Osteocyte (in vitro differentiated cells): Measurements from ENCODE around the gene COA1. TPM values are rescaled to one million over a fixed set of nuclear protein-coding genes. Genes with fewer than 3 reads are reported as not detected.
"Not testable (repeated sequence)": the region's sequence is repeated elsewhere in the genome, so short reads cannot be mapped to it uniquely, and the experiment has no call there.

Experiments
- DNase-seq: peaks from one replicate; pipeline ENCODE4 v3.0.0; 2021; ENCODE audit warnings: mixed read lengths; ENCODE audit not compliant: unreplicated experiment; ENCODE audit errors: extremely low spot score
- H3K27ac Mint-ChIP-seq: one replicate; pipeline ENCODE4 v1.8.0; 2021; ENCODE audit warnings: mild to moderate bottlenecking, mixed read lengths; ENCODE audit not compliant: unreplicated experiment
- H3K27me3 Mint-ChIP-seq: one replicate; pipeline ENCODE4 v1.8.0; 2021; ENCODE audit warnings: mixed read lengths; ENCODE audit not compliant: unreplicated experiment
- H3K36me3 Mint-ChIP-seq: one replicate; pipeline ENCODE4 v1.8.0; 2021; ENCODE audit warnings: mixed read lengths; ENCODE audit not compliant: unreplicated experiment
- H3K4me1 Mint-ChIP-seq: one replicate; pipeline ENCODE4 v1.8.0; 2021; ENCODE audit warnings: mixed read lengths; ENCODE audit not compliant: unreplicated experiment
- H3K4me3 Mint-ChIP-seq: one replicate; pipeline ENCODE4 v1.8.0; 2021; ENCODE audit warnings: mild to moderate bottlenecking, moderate library complexity, mixed read lengths; ENCODE audit not compliant: unreplicated experiment
- H3K9me3 Mint-ChIP-seq: one replicate; pipeline ENCODE4 v1.8.0; 2021; ENCODE audit warnings: mixed read lengths; ENCODE audit not compliant: unreplicated experiment
- total RNA-seq: library from RNA; stranded (reverse); gene quantifications from 2 replicates; pipeline ENCODE4 v1.2.1, GENCODE V29; 2021
- TF ChIP-seq, protein P1 (sequence below): fragments of 200-600 bp; sonication (generic); IDR thresholded peaks from 2 replicates; pipeline ENCODE4 v1.5.0; 2021; ENCODE audit warnings: antibody characterized with exemption, mild to moderate bottlenecking, moderate library complexity

Gene COA1
- total RNA-seq, 1 donor from 2014 or later: 45.9 TPM

DNA sequence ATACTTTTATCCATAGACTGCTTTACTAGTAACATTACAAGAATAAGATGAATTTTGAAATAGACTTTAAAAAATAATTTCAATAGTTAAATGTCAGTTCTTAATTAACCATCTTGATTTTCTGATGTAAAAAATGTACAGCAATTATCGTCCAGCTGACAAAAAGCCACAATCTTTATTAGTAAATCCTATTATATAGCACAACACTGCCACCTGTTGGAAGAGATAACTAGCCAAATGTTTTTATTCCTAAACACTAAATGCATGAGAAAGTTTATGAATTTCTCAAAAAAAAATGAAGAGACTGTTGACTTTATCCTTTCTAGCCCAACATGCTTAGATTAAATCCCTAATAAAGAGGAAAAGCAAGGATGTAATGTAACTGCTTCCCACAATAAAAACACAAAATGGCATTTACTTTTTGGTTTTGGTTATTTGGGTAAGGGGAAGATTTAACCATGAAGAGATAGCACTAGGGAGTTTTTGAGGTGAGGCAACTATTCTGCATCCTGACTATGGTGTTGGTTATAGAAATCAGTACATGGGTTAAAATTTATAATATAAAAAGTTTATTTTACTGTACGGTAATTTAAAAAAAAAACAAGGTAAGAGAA is 8.0 kb downstream of the COA1 start:
- H3K36me3 Mint-ChIP-seq: peaks cover 1% of the 10 kb centered on the region
- H3K4me3 Mint-ChIP-seq: no peak overlapping the region
- TF ChIP-seq, protein P1, sequence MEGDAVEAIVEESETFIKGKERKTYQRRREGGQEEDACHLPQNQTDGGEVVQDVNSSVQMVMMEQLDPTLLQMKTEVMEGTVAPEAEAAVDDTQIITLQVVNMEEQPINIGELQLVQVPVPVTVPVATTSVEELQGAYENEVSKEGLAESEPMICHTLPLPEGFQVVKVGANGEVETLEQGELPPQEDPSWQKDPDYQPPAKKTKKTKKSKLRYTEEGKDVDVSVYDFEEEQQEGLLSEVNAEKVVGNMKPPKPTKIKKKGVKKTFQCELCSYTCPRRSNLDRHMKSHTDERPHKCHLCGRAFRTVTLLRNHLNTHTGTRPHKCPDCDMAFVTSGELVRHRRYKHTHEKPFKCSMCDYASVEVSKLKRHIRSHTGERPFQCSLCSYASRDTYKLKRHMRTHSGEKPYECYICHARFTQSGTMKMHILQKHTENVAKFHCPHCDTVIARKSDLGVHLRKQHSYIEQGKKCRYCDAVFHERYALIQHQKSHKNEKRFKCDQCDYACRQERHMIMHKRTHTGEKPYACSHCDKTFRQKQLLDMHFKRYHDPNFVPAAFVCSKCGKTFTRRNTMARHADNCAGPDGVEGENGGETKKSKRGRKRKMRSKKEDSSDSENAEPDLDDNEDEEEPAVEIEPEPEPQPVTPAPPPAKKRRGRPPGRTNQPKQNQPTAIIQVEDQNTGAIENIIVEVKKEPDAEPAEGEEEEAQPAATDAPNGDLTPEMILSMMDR: peak; percentile 75
- DNase-seq: no peak
- no peaks in the 10 kb centered on the region for H3K9me3 Mint-ChIP-seq
- H3K4me1 Mint-ChIP-seq: peaks cover 20% of the 10 kb centered on the region
- no peak overlapping the region for H3K27ac Mint-ChIP-seq
- H3K27me3 Mint-ChIP-seq: no peaks in the 10 kb centered on the region

DNA sequence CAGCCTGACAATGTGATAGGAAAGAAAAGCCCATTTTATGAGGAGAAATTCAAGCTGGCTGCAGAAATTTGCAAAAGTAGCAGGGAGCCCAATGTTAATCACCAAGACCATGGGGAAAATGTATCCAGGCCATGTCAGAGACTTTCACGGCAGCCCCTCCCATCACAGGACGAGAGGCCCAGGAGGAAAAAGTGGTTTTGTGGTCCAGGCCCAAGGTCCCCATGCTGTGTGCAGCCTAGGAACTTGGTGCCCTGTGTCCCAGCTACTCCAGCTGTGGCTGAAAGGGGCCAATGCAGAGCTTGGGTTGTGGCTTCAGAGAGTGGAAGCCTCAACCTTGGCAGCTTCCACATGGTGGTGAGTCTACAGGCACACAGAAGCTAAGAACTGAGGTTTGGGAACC is 12.7 kb downstream of the COA1 start:
- no peak for DNase-seq
- Mint-ChIP-seq H3K36me3 (peaks cover 7% of the 10 kb centered on the region), H3K27ac (no peak overlapping the region), H3K4me1 (peaks cover 2% of the 10 kb centered on the region), H3K4me3 (no peak overlapping the region), H3K27me3 (no peaks in the 10 kb centered on the region), H3K9me3 (no peaks in the 10 kb centered on the region)
- TF ChIP-seq, protein P1: no peak

DNA sequence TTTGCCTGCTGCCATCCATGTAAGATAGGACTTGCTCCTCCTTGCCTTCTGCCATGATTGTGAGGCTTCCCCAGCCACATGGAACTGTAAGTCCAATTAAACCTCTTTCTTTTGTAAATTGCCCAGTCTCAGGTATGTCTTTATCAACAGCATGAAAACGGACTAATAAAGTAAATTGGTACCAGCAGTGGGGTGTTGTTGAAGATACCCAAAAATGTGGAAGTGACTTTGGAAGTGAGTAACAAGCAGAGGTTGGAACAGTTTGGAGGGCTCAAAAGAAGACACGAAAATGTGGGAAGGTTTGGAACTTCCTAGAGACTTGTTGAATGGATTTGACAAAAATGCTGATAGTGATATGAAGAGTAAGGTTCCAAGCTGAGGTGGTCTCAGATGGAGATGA is 13.4 kb downstream of the COA1 start:
- H3K27ac Mint-ChIP-seq, H3K36me3 Mint-ChIP-seq, H3K4me1 Mint-ChIP-seq, H3K4me3 Mint-ChIP-seq, H3K9me3 Mint-ChIP-seq, H3K27me3 Mint-ChIP-seq, DNase-seq: not testable (repeated sequence)

DNA sequence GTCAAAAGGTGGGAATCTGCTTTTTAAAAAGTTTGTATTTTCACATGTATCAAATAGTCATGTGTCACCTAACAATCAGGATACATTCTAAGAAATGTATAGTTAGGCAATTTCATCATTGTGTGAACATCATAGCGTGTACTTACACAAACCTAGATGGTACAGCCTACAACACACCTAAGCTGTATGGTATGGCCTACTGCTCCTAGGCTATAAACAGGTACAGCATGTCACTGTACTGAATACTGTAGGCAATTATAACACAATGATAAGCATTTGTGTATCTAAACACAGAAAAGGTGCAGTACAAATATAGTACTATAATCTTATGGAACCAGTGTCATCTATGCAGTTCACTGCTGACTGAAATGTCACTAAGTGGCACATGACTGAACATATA is 17.8 kb downstream of the COA1 start:
- H3K4me1 Mint-ChIP-seq: peaks cover 3% of the 10 kb centered on the region
- no peak overlapping the region for H3K4me3 Mint-ChIP-seq
- TF ChIP-seq, protein P1: no peak
- DNase-seq: no peak
- H3K9me3 Mint-ChIP-seq: peaks cover 8% of the 10 kb centered on the region
- H3K36me3 Mint-ChIP-seq: peaks cover 9% of the 10 kb centered on the region
- no peak overlapping the region for H3K27ac Mint-ChIP-seq
- H3K27me3 Mint-ChIP-seq: no peaks in the 10 kb centered on the region

- H3K27ac Mint-ChIP-seq, H3K27me3 Mint-ChIP-seq, H3K4me1 Mint-ChIP-seq, H3K9me3 Mint-ChIP-seq, DNase-seq, H3K4me3 Mint-ChIP-seq: not testable (repeated sequence)
- peaks cover 17% of the 10 kb centered on the region for H3K36me3 Mint-ChIP-seq
Observed at GRCh38 chr7:43708055-43708454, 21.3 kb downstream of the COA1 start.

DNA sequence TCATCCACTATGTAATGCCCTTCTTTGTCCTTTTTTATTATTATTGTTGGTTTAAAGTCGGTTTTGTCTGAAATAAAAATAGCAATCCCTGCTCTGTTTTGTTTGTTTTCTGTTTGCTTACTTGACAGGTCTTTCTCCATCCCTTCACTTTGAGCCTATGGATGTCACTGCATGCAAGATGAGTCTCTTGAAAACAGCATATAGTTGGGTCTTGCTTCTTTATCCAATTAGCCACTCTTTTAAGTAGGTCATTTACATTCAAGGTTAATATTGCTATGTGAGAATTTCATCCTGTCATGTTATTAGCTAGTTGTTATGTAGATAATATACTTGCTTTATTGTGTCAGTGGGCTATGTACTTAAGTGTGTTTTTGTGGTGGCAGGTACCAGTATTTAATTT is 25.8 kb downstream of the COA1 start:
- DNase-seq: no peak
- no peaks in the 10 kb centered on the region for H3K27me3 Mint-ChIP-seq
- peaks cover 17% of the 10 kb centered on the region for H3K36me3 Mint-ChIP-seq
- TF ChIP-seq, protein P1: no peak
- peaks cover 5% of the 10 kb centered on the region for H3K9me3 Mint-ChIP-seq
- H3K4me3 Mint-ChIP-seq: no peak overlapping the region
- H3K27ac Mint-ChIP-seq: no peak overlapping the region
- peaks cover 2% of the 10 kb centered on the region for H3K4me1 Mint-ChIP-seq
